Esophagus squamous epithelium (tissue), 5 donors: ENCODE data around the gene ATP8A2. TPM values are rescaled to one million over a fixed set of nuclear protein-coding genes. Genes with fewer than 3 reads are reported as not detected.

Experiments
- DNase-seq: peaks from one replicate; lab custom pipeline; 2025; lab: John Stamatoyannopoulos, UW
- H3K27ac ChIP-seq, 4 donors: fragments of 200-600 bp; sonication (generic); one replicate each; pipeline ENCODE4 v1.5.1; 2016 to 2019; ENCODE audit warnings: mild to moderate bottlenecking in 1 of 4
- H3K27me3 ChIP-seq, 4 donors: fragments of 200-600 bp; sonication (generic); 1 replicate in 3 of 4; 2 replicates in 1 of 4; pipeline versions ENCODE4 v1.5.1 to v1.6.0; 2017 to 2021; ENCODE audit warnings: antibody characterized with exemption in 1 of 4
- H3K36me3 ChIP-seq, 3 donors: fragments of 200-600 bp; sonication (generic); one replicate each; pipeline ENCODE4 v1.5.1; 2016 to 2019
- H3K4me1 ChIP-seq, 3 donors: fragments of 200-600 bp; sonication (generic); one replicate each; pipeline ENCODE4 v1.5.1; 2017 to 2019
- H3K4me3 ChIP-seq, 4 donors: fragments of 200-600 bp; sonication (generic); 1 replicate in 3 of 4; 2 replicates in 1 of 4; pipeline ENCODE4 v1.5.1; 2016 to 2019; ENCODE audit warnings: mild to moderate bottlenecking in 2 of 4, moderate library complexity in 1 of 4
- H3K9me3 ChIP-seq, 3 donors: fragments of 200-600 bp; sonication (generic); one replicate each; pipeline ENCODE4 v1.5.1; 2016 to 2019
- CTCF ChIP-seq, 6 experiments: fragments of 450-650 bp in 4 of 6; fragments of 200-600 bp in 2 of 6; sonication (generic) in 2 of 6; IDR thresholded peaks; one replicate each; pipeline ENCODE4 v1.5.1; 2016 to 2019; ENCODE audit warnings: antibody characterized with exemption in 6 of 6, mild to moderate bottlenecking in 4 of 6, moderate library complexity in 4 of 6
- POLR2A ChIP-seq, 4 donors: fragments of 450-650 bp; IDR thresholded peaks; one replicate each; pipeline ENCODE4 v1.6.1; 2017; ENCODE audit warnings: antibody characterized with exemption in 4 of 4, mild to moderate bottlenecking in 4 of 4, moderate library complexity in 3 of 4
- WGBS, 2 donors: methylation state at CpG; one replicate each; pipeline ENCODE4 v1.1.5; 2018; 5-methylcytosine and 5-hydroxymethylcytosine counted together
- intact Hi-C: fragments of 100-400 bp; cut with DNase I; formaldehyde crosslinking; loops from one replicate; pipeline ENCODE4 v1.15.0; 2022
- total RNA-seq, 4 donors: library from RNA; depleted of rRNA; stranded (reverse); fragments of >200 nt; gene quantifications; one replicate each; pipeline ENCODE4 v1.1.0, GENCODE V29; 2016
- donor health status: DM: yes; HTN: yes; CAD: no.

Gene ATP8A2
- total RNA-seq, 4 donors from 2014 or later: not detected

- DNase-seq: no peak
- Histone ChIP-seq H3K27ac (no peak overlapping the region), H3K4me1 (no peaks in the 10 kb centered on the region), H3K27me3 (no peaks in the 10 kb centered on the region), H3K9me3 (no peaks in the 10 kb centered on the region), H3K4me3 (no peak overlapping the region), H3K36me3 (no peaks in the 10 kb centered on the region)
- TF ChIP-seq POLR2A (IDR thresholded peaks at IDR 0.05) (no peak), CTCF (IDR thresholded peaks at IDR 0.05) (no peak)
- 41 to 45% methylated on average over 2 of the region's 2 CpGs for WGBS, 2 donors
- intact Hi-C loops: no loop called here
Observed at GRCh38 chr13:25608181-25608580, 236.4 kb downstream of the ATP8A2 start.

- no peak for DNase-seq
- H3K36me3 ChIP-seq: no peaks in the 10 kb centered on the region
- no peaks in the 10 kb centered on the region for H3K4me1 ChIP-seq
- H3K9me3 ChIP-seq: no peaks in the 10 kb centered on the region
- TF ChIP-seq CTCF (IDR thresholded peaks at IDR 0.05) (no peak), POLR2A (IDR thresholded peaks at IDR 0.05) (no peak)
- WGBS, 2 donors: 46 to 50% methylated on average over 1 of the region's 1 CpG
- H3K27ac ChIP-seq: no peak overlapping the region
- no peaks in the 10 kb centered on the region for H3K27me3 ChIP-seq
- H3K4me3 ChIP-seq: no peak overlapping the region
- intact Hi-C loops: no loop called here
Observed at GRCh38 chr13:25616674-25617073, 244.9 kb downstream of the ATP8A2 start.

GRCh38 chr13:25619897-25620296, 248.1 kb downstream of the ATP8A2 start:
- DNase-seq: no peak
- no peaks in the 10 kb centered on the region for H3K36me3 ChIP-seq
- H3K4me3 ChIP-seq: no peak overlapping the region
- intact Hi-C loops: no loop called here
- H3K27me3 ChIP-seq: no peaks in the 10 kb centered on the region
- no peak overlapping the region for H3K27ac ChIP-seq
- TF ChIP-seq CTCF (IDR thresholded peaks at IDR 0.05) (no peak), POLR2A (IDR thresholded peaks at IDR 0.05) (no peak)
- WGBS, 2 donors: 46 to 57% methylated on average over 5 of the region's 5 CpGs
- no peaks in the 10 kb centered on the region for H3K4me1 ChIP-seq
- H3K9me3 ChIP-seq: no peaks in the 10 kb centered on the region

GRCh38 chr13:25625414-25625813, 253.6 kb downstream of the ATP8A2 start:
- no peaks in the 10 kb centered on the region for H3K9me3 ChIP-seq
- no peaks in the 10 kb centered on the region for H3K27me3 ChIP-seq
- no peaks in the 10 kb centered on the region for H3K4me1 ChIP-seq
- no peak overlapping the region for H3K27ac ChIP-seq
- WGBS, 2 donors: 55 to 58% methylated on average over 2 of the region's 2 CpGs
- no peak for TF ChIP-seq CTCF (IDR thresholded peaks at IDR 0.05)
- no peak for TF ChIP-seq POLR2A (IDR thresholded peaks at IDR 0.05)
- H3K4me3 ChIP-seq: no peak overlapping the region
- no peaks in the 10 kb centered on the region for H3K36me3 ChIP-seq
- intact Hi-C loops: no loop called here
- no peak for DNase-seq

GRCh38 chr13:25630329-25630900, 258.6 kb downstream of the ATP8A2 start:
- no peak overlapping the region for H3K27ac ChIP-seq
- 75 to 81% methylated on average over 7 of the region's 7 CpGs for WGBS, 2 donors
- TF ChIP-seq CTCF (IDR thresholded peaks at IDR 0.05) (no peak), POLR2A (IDR thresholded peaks at IDR 0.05) (no peak)
- no peaks in the 10 kb centered on the region for H3K36me3 ChIP-seq
- no peaks in the 10 kb centered on the region for H3K9me3 ChIP-seq
- H3K27me3 ChIP-seq: peaks cover 0 to 7% (median 0%) of the 10 kb centered on the region in 4 donors
- intact Hi-C loops: no loop called here
- DNase-seq: no peak
- no peak overlapping the region for H3K4me3 ChIP-seq
- H3K4me1 ChIP-seq: no peaks in the 10 kb centered on the region
